GM23338 (cell line): ENCODE measurements around the gene DGKE.

Source experiments
- CREB1 ChIP-seq: fragments of 250-450 bp; sonication (Bioruptor Pico); IDR thresholded peaks from 2 replicates; pipeline ENCODE4 v1.5.0; 2020; ENCODE audit warnings: low read depth, mild to moderate bottlenecking, moderate library complexity
- EZH2 ChIP-seq: fragments of 200-600 bp; sonication (generic); IDR thresholded peaks from one replicate; pipeline ENCODE4 v1.8.0; 2017; ENCODE audit warnings: antibody characterized with exemption, mild to moderate bottlenecking, low read depth; ENCODE audit not compliant: unreplicated experiment
- EZH2phosphoT487 ChIP-seq: fragments of 200-600 bp; sonication (generic); IDR thresholded peaks from one replicate; pipeline ENCODE4 v1.8.1; 2018; ENCODE audit warnings: antibody characterized with exemption; ENCODE audit not compliant: unreplicated experiment
- JUNB ChIP-seq: IDR thresholded peaks from one replicate; pipeline ENCODE4 v1.6.1; 2016; ENCODE audit warnings: antibody characterized with exemption; ENCODE audit not compliant: unreplicated experiment
- POLR2AphosphoS5 ChIP-seq: IDR thresholded peaks from 2 replicates; pipeline ENCODE4 v1.6.1; 2016; ENCODE audit warnings: antibody characterized with exemption, low read depth
- STAT1 ChIP-seq: IDR thresholded peaks from one replicate; pipeline ENCODE4 v1.6.1; 2016; ENCODE audit warnings: antibody characterized with exemption; ENCODE audit not compliant: unreplicated experiment
- ZNF331 ChIP-seq: fragments of 250-450 bp; sonication (Bioruptor Pico); IDR thresholded peaks from 2 replicates; pipeline ENCODE4 v1.5.0; 2020; ENCODE audit warnings: low read depth, mild to moderate bottlenecking, moderate library complexity
- TF ChIP-seq, protein P1 (sequence below), 2 experiments: fragments of 200-600 bp in 1 of 2; sonication (generic) in 1 of 2; conservative IDR thresholded peaks; 2 replicates each; pipeline versions ENCODE4 v1.5.1 to v1.6.1; 2016 to 2017; ENCODE audit warnings: antibody characterized with exemption in 2 of 2, low read depth in 2 of 2, mild to moderate bottlenecking in 2 of 2, moderate library complexity in 1 of 2
- TF ChIP-seq, protein P2 (sequence below): IDR thresholded peaks from one replicate; pipeline ENCODE4 v1.6.1; 2018; ENCODE audit warnings: antibody characterized with exemption; ENCODE audit not compliant: unreplicated experiment

DNA sequence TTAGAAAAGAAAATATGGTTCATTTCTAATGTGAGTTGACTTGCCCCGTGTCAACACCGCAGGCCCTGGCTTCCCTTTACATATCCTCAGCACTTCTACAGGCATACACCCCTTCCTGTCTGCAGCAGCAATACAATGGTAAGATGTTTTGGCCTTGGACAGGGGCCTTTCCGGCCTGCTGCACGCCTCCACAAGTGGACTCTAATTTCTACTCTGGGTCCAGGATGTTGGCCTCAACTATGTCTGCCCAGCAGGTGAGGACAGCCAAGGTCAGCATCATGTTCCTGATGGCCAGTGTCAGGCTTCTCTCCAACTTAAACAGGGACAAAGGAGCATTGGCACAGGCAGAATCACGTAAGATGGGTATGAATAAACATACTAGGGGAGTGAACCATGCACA lies 11.2 kb upstream of the DGKE start:
- TF ChIP-seq, protein P1, sequence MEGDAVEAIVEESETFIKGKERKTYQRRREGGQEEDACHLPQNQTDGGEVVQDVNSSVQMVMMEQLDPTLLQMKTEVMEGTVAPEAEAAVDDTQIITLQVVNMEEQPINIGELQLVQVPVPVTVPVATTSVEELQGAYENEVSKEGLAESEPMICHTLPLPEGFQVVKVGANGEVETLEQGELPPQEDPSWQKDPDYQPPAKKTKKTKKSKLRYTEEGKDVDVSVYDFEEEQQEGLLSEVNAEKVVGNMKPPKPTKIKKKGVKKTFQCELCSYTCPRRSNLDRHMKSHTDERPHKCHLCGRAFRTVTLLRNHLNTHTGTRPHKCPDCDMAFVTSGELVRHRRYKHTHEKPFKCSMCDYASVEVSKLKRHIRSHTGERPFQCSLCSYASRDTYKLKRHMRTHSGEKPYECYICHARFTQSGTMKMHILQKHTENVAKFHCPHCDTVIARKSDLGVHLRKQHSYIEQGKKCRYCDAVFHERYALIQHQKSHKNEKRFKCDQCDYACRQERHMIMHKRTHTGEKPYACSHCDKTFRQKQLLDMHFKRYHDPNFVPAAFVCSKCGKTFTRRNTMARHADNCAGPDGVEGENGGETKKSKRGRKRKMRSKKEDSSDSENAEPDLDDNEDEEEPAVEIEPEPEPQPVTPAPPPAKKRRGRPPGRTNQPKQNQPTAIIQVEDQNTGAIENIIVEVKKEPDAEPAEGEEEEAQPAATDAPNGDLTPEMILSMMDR (conservative IDR thresholded peaks at IDR 0.05; ENCODE audit: low read depth in 2 of 2) = no peak
- TF ChIP-seq EZH2 (no peak), STAT1 (no peak), POLR2AphosphoS5 (no peak), EZH2phosphoT487 (no peak), CREB1 (no peak), JUNB (no peak), ZNF331 (CRISPR knock-in tag) (no peak)
- TF ChIP-seq, protein P2, sequence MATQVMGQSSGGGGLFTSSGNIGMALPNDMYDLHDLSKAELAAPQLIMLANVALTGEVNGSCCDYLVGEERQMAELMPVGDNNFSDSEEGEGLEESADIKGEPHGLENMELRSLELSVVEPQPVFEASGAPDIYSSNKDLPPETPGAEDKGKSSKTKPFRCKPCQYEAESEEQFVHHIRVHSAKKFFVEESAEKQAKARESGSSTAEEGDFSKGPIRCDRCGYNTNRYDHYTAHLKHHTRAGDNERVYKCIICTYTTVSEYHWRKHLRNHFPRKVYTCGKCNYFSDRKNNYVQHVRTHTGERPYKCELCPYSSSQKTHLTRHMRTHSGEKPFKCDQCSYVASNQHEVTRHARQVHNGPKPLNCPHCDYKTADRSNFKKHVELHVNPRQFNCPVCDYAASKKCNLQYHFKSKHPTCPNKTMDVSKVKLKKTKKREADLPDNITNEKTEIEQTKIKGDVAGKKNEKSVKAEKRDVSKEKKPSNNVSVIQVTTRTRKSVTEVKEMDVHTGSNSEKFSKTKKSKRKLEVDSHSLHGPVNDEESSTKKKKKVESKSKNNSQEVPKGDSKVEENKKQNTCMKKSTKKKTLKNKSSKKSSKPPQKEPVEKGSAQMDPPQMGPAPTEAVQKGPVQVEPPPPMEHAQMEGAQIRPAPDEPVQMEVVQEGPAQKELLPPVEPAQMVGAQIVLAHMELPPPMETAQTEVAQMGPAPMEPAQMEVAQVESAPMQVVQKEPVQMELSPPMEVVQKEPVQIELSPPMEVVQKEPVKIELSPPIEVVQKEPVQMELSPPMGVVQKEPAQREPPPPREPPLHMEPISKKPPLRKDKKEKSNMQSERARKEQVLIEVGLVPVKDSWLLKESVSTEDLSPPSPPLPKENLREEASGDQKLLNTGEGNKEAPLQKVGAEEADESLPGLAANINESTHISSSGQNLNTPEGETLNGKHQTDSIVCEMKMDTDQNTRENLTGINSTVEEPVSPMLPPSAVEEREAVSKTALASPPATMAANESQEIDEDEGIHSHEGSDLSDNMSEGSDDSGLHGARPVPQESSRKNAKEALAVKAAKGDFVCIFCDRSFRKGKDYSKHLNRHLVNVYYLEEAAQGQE = no peak
